ENCODE data around the gene DNM1.

The DNM1 gene

DNA sequence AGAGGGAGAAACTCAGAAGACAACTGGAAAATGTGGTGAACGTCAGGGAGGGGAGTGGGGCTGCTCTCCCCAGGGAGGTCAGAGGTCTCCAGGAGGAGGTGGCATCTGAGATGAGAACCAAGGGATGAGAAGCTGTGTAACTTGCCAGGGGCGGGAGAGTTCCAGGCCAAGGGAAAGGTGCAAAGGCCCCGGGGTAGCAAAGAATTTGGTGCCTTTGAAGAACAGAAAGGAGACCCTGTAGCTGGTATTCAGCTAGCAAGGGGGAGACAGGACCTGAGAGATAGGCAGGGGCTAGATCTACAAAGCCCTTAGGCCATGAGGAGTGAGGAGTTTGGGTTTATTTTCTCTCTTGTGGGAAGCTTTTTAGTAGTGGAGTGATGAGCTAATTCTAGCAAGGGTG, 3.3 kb downstream of the DNM1 start:
- no peak for DNase-seq (ENCODE audit: low read depth)
- TF ChIP-seq, protein P1, sequence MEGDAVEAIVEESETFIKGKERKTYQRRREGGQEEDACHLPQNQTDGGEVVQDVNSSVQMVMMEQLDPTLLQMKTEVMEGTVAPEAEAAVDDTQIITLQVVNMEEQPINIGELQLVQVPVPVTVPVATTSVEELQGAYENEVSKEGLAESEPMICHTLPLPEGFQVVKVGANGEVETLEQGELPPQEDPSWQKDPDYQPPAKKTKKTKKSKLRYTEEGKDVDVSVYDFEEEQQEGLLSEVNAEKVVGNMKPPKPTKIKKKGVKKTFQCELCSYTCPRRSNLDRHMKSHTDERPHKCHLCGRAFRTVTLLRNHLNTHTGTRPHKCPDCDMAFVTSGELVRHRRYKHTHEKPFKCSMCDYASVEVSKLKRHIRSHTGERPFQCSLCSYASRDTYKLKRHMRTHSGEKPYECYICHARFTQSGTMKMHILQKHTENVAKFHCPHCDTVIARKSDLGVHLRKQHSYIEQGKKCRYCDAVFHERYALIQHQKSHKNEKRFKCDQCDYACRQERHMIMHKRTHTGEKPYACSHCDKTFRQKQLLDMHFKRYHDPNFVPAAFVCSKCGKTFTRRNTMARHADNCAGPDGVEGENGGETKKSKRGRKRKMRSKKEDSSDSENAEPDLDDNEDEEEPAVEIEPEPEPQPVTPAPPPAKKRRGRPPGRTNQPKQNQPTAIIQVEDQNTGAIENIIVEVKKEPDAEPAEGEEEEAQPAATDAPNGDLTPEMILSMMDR (IDR thresholded peaks at IDR 0.05; ENCODE audit: control insufficient read depth, insufficient read depth, low read depth, low read length, missing control alignments) = no peak
- no peak overlapping the region for H3K4me3 ChIP-seq (ENCODE audit: control insufficient read depth, low read depth, low read length)

DNA sequence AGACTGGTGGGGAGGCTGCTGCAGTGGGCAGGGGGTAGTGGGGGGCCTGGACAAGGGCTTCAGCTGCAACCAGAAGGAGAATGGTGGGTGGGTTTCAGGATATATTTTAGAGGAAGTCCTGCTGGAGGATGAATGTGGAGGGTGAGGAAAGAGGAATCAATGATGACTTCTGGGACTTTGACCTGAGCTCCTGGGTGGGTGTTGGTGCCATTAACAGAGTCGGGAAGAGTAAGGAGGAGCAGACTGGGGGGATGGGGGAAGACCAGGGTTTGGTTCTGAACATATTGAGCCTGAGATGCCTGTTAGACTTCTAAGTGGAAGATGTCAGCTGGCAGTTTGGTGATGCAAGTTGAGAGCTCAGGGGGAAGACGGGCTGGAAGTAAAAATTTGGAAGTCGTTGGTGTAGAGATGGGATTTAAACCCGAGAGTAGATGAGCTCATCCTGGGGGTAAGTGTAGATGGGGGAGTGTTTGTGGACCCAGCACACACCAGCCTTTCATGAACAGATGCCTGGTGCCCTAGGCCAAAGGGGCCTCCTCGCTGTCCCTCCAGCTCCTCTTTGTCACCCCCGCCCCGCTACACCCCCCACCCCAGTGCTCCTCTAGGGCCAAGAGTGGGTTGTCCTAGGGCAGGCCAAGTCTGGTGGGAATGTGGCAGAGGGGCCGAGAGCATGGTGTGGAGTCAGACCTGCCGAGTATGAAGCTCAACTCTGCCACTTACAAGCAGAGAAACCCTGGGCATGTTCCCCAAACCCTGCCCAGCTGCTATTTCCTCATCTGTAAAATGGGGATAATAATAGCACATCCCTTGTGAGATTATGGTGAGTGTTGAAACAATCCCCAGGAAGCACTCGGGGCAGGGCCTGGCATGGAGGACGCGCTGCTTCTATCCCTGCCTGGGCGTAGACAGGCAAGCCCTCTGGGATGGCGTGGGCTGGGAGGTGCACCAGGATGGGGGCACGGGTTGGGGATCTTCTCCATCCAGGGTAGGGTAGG, 4.0 kb downstream of the DNM1 start:
- TF ChIP-seq, protein P1 (IDR thresholded peaks at IDR 0.05; ENCODE audit: control insufficient read depth, insufficient read depth, low read depth, low read length, missing control alignments) = no peak
- DNase-seq (ENCODE audit: low read depth) = no peak
- no peak overlapping the region for H3K4me3 ChIP-seq (ENCODE audit: control insufficient read depth, low read depth, low read length)

DNA sequence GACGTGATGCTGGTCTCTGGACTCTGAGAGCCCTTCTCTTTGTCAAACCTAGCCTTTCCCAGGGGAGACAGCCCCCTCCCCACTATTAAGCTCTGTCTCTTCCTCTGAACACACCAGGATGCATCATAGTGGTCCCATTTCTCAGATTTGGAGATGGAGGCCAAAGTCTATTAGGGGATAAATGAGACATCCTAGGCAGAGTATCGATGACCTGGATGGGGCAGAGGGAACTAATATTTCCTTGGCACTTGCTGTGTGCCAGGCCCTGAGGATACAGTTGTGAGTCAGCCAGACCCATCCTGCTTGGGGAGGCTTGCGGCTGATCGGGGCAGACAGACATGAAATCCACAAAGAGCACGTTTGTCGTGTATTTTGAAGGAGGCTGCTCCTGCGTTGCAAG, 5.2 kb downstream of the DNM1 start:
- no peak for DNase-seq (ENCODE audit: low read depth)
- TF ChIP-seq, protein P1 (IDR thresholded peaks at IDR 0.05; ENCODE audit: control insufficient read depth, insufficient read depth, low read depth, low read length, missing control alignments) = no peak
- H3K4me3 ChIP-seq (ENCODE audit: control insufficient read depth, low read depth, low read length) = no peak overlapping the region

DNA sequence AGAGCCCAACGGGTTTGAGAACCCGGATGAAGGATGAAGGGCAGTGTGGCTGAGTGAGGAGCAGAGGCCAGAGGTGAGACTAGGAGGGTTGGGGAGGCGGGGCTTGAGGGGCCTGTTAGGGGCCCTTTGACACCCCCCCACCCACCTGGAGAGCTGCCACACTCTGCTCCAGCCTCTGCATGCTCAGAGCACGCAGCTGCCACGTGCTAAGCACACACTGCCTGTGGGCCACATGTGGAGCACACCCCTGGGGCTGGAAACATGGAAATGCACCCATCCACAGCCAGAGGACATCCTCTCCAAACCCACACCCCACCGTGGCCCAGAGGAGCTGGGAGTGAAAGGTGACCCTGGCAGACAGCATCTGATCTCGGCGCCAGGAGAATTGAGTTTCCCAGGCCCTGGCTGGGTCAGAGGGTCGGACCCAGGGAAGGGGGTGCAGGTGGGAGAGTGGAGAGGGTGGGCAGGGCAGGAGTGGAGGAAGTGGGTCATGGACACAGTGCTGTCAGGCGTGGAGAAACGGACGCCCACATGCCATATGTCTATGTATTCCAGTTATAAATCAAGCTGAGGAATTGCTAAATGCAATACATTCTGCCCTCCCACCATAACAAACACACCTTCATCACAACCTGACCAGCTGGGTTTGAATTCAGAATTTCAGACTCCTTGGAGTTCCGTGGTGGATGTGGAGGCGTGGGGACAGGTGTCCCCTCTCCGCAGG, 5.9 kb downstream of the DNM1 start:
- DNase-seq (ENCODE audit: low read depth) = no peak
- TF ChIP-seq, protein P1 (IDR thresholded peaks at IDR 0.05; ENCODE audit: control insufficient read depth, insufficient read depth, low read depth, low read length, missing control alignments) = no peak
- no peak overlapping the region for H3K4me3 ChIP-seq (ENCODE audit: control insufficient read depth, low read depth, low read length)

DNA sequence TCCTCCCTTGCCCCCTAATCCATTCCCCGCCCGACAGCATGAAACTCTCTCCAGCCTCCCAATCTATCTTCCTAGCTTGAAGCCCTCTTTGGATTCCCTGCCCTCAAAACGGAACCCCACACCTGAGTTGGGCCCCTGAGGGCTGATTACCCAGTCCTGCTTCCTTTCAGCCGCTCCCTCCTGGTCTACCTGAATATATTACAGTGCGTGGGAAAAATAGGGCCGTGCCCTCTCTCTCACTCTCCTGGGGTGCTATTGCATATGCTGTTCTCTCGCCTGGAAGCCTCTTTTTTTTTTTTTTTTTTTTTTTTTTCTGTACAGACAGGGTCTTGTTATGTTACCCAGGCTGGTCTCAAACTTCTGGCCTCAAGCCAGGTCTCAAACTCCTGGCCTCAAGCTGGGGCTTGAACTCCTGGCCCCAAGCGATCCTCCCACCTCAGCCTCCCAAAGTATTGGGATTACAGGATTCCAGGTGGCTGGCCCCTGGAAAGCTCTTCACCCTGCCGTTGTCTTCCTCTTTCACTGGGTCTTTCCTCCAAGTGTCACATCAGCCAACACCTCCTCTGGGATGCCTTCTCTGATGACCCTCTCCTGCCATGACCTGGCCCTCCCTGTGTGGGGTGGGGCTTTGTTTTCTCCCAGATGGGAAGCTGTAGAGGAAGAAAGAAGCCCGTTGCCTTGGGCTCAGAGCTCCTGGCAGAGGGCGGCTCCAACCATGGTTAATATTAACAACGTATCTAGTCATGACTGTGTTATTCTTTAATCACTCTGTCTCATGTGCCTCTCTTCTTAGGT, 8.2 kb downstream of the DNM1 start:
- TF ChIP-seq, protein P1 (IDR thresholded peaks at IDR 0.05; ENCODE audit: control insufficient read depth, insufficient read depth, low read depth, low read length, missing control alignments) = no peak
- no peak for DNase-seq (ENCODE audit: low read depth)
- no peak overlapping the region for H3K4me3 ChIP-seq (ENCODE audit: control insufficient read depth, low read depth, low read length)

DNA sequence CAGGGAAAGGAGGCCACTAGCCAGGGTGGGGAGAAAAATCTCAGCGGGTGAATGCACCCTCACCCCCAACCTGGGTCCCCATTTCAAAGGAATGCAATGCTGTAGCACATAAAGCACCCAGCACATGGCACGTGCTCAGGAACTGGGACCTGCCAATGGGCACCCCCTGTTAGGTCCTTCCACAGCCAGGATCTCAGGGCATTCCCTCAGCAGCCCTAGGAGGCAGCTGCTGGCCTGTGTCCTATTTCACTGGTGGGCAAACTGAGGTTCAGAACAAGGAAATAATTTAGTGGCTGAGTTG, 8.8 kb downstream of the DNM1 start:
- TF ChIP-seq, protein P1 (IDR thresholded peaks at IDR 0.05; ENCODE audit: control insufficient read depth, insufficient read depth, low read depth, low read length, missing control alignments) = no peak
- DNase-seq (ENCODE audit: low read depth) = no peak
- H3K4me3 ChIP-seq (ENCODE audit: control insufficient read depth, low read depth, low read length) = no peak overlapping the region
